Measurements from ENCODE around the gene PTPRN2.

DNA sequence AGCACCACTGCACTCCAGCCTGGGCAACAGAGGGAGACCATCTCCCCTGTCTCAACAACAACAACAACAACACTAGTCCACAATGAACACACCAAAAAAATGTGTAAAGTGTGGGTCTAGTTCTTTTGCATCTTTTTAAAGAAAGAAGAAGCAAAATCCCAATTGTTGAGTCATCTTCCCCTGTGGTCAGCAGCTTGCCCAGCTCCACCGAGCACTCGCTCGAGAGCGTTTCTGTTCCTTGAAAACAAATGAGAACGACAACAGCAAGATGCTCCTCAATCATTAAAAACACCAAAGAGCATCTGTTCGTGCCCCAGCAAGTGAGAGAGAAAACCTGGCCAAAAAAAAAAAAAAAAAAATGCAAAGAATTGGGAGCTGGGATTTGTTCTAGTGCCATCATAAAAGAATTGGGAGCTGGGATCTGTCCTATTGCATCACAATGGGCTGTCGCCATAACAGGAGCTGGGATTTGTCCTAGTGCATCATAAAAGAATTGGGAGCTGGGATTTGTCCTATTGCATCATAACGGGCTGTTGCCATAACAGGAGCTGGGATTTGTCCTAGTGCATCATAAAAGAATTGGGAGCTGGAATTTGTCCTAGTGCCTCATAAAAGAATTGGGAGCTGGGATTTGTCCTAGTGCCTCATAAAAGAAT lies 118.1 kb downstream of the PTPRN2 start:
- TF ChIP-seq, protein P1, sequence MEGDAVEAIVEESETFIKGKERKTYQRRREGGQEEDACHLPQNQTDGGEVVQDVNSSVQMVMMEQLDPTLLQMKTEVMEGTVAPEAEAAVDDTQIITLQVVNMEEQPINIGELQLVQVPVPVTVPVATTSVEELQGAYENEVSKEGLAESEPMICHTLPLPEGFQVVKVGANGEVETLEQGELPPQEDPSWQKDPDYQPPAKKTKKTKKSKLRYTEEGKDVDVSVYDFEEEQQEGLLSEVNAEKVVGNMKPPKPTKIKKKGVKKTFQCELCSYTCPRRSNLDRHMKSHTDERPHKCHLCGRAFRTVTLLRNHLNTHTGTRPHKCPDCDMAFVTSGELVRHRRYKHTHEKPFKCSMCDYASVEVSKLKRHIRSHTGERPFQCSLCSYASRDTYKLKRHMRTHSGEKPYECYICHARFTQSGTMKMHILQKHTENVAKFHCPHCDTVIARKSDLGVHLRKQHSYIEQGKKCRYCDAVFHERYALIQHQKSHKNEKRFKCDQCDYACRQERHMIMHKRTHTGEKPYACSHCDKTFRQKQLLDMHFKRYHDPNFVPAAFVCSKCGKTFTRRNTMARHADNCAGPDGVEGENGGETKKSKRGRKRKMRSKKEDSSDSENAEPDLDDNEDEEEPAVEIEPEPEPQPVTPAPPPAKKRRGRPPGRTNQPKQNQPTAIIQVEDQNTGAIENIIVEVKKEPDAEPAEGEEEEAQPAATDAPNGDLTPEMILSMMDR (IDR thresholded peaks at IDR 0.05) = no peak
- TF ChIP-seq POLR2A (IDR thresholded peaks at IDR 0.05) = no peak
- peak; percentile 78 to 98 (median 84) for TF ChIP-seq EP300 (IDR thresholded peaks at IDR 0.05)
- peak; percentile 81 to 94 (median 90) for TF ChIP-seq POLR2AphosphoS5 (IDR thresholded peaks at IDR 0.05)

Data from sigmoid colon (tissue), 4 donors.